Measurements from ENCODE around the gene TEX101. TPM values are rescaled to one million over a fixed set of nuclear protein-coding genes. Genes with fewer than 3 reads are reported as not detected.

The TEX101 gene
- polyA plus RNA-seq, 3 donors from 2014 or later: not detected

DNA sequence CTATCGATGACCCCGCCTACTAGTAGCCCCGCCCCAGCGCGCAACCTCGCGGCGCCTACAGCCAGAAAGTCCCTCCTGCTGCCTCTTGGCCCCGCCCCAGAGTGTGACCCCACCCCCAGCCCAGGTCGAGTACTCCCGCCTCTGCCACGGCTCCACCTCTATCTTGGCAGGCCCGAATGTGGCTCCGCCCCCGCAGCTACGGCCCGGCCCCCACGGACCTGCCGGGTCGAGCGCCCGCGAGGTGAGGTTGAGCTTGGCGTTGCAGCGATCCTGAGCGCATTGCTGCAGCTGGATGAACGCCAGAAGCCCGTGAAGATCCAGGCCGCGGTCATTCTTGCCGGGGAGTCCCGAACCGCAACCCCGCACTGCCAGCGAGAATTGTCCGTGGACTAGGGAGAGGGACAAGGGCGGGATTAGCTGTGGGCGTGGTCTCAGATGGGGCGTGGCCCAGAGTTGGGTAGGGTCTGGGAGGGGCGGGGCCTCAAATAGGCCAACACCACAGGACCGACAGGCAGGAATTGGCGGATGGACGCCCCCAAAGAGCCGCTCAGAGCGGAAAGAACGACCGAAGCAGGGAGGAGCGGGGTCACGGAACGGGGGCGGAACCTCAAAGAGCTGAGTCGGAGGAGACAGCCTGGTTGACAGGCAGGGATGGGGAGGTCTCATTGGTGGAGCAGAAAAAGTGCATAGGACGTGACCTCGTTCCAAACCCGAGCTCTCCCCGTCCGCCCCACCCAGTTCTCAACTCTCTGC is 48.9 kb downstream of the TEX101 start:
- Mint-ChIP-seq H3K27ac (peak overlapping the region; percentile 97 to 99 (median 98)), H3K36me3 (no peaks in the 10 kb centered on the region), H3K27me3 (ENCODE audit: low read depth in 3 of 3) (peaks cover 5 to 6% (median 6%) of the 10 kb centered on the region in 3 donors), H3K4me1 (peaks cover 22 to 26% of the 10 kb centered on the region in 2 donors), H3K4me3 (peak overlapping the region; percentile 92 to 98 (median 96)), H3K9me3 (no peaks in the 10 kb centered on the region)
- peak; percentile 96 to 98 (median 98) for DNase-seq

DNA sequence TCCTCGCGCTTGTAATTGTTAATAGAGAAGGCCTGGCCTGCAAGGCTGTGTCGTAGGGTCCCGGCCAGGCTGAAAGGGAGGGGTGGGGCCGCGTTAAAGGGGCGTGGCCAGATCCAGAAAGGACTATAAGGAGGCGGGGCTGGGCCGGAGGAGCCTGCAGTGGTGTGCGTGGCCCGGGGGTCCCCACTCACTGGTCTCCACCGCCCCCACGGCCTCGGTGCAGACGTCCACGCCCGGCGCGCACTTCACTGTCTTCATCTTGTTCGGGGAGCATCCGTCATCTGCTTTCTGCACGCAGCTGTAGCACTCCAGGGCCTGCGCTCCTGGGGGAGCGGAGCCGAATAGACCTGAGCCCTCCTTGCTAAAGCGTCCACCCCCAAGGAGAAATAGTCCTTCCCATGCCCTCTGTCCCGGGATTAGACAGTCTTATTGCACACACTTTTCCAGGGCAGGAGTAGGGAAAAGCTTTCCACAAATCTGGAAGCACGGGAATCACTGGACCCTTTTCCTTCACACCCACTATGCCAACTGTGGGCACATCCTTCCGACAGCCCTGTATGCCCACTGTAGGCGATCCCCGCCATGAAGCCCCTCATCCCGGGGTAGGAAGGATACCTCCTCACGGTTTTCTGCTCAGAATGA is 49.6 kb downstream of the TEX101 start:
- Mint-ChIP-seq H3K27ac (peak overlapping the region; percentile 97 to 99 (median 98)), H3K36me3 (no peaks in the 10 kb centered on the region), H3K9me3 (no peaks in the 10 kb centered on the region), H3K4me3 (peak overlapping the region; percentile 92 to 98 (median 96)), H3K27me3 (ENCODE audit: low read depth in 3 of 3) (peaks cover 5 to 6% (median 6%) of the 10 kb centered on the region in 3 donors), H3K4me1 (peaks cover 22 to 26% of the 10 kb centered on the region in 2 donors)
- DNase-seq: no peak

- H3K4me1 Mint-ChIP-seq: peaks cover 22 to 26% of the 10 kb centered on the region in 2 donors
- no peaks in the 10 kb centered on the region for H3K9me3 Mint-ChIP-seq
- DNase-seq: no peak
- H3K27me3 Mint-ChIP-seq (ENCODE audit: low read depth in 3 of 3): peaks cover 5 to 6% (median 5%) of the 10 kb centered on the region in 3 donors
- H3K4me3 Mint-ChIP-seq: peak within 1 kb of the TSS; percentile 92 to 98 (median 96)
- H3K27ac Mint-ChIP-seq: peak within 1 kb of the TSS; percentile 24 to 99 (median 98)
- H3K36me3 Mint-ChIP-seq: no peaks in the 10 kb centered on the region
Measured at GRCh38 chr19:43465468-43466120, 50.9 kb downstream of the TEX101 start, which contains the start of gene LYPD3. Gene LYPD3, minus strand, starts transcription at chr19:43465608. Its CDS starts 37 bp downstream, at chr19:43465571.

DNA sequence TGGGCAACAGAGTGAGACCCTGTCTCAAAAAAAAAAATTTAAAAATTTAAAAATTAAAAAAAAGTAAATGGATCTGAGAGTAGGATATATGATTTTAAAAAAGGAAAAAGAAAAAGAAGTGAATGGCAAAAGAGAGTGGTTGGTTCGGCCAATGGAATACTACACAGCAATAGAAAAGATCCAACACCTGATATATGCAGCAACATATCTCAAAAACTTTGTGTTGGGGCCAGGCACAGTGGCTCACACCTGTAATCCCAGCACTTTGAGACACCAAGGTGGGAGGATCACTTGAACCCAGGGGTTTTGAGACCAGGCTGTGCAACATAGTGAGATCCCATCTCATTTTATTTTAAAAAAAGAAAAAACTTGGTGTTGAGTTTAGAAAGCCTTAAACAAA is 52.1 kb downstream of the TEX101 start:
- no peaks in the 10 kb centered on the region for H3K36me3 Mint-ChIP-seq
- peaks cover 4 to 7% (median 6%) of the 10 kb centered on the region in 3 donors for H3K27me3 Mint-ChIP-seq (ENCODE audit: low read depth in 3 of 3)
- no peak for DNase-seq
- H3K4me3 Mint-ChIP-seq: no peak overlapping the region
- peaks cover 22 to 25% of the 10 kb centered on the region in 2 donors for H3K4me1 Mint-ChIP-seq
- H3K27ac Mint-ChIP-seq: peak overlapping the region in 1 of 6 donors; percentile 30
- no peaks in the 10 kb centered on the region for H3K9me3 Mint-ChIP-seq

DNA sequence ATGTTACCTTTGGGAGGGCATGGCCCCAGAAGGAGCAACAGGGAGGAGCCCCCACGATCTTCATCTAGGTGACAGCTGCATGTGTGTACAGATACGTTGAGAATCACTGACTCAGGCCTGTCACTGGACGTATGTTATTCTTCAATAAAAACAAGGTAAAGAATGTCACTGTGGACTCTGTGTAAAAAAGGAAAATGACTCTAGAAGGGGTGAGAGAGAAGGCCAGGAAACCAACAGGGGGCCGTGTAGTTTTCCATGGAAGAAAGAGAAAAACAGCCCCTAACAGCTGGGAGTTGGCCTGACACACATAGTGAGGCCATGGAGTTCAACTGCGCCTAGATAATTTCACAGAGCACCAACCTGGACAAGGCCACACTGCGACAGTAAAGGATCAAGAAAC is 52.6 kb downstream of the TEX101 start:
- H3K4me1 Mint-ChIP-seq: peaks cover 20 to 22% of the 10 kb centered on the region in 2 donors
- no peaks in the 10 kb centered on the region for H3K9me3 Mint-ChIP-seq
- no peaks in the 10 kb centered on the region for H3K36me3 Mint-ChIP-seq
- H3K4me3 Mint-ChIP-seq: no peak overlapping the region
- H3K27me3 Mint-ChIP-seq (ENCODE audit: low read depth in 3 of 3): peaks cover 4 to 7% (median 6%) of the 10 kb centered on the region in 3 donors
- H3K27ac Mint-ChIP-seq: peak overlapping the region in 1 of 6 donors; percentile 58
- DNase-seq: no peak

DNA sequence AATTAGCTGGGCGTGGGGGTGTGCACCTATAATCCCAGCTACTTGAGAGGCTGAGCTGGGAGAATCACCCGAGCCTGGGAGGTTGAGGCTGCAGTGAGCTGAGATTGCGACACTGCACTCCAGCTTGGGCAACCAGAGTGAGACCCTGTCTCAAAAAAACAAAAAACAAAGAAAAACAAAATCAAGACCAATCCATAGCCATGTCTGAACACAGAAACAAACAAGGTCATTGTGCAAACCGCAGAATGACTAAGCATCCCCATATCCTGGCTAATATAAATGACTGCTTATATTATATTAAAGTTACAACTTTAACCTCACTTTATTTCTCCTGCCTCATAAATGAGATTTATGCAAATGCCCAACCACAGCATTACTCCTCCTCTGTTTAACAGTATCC is 53.0 kb downstream of the TEX101 start:
- Mint-ChIP-seq H3K9me3 (no peaks in the 10 kb centered on the region), H3K27me3 (ENCODE audit: low read depth in 3 of 3) (peaks cover 4 to 7% (median 6%) of the 10 kb centered on the region in 3 donors), H3K4me1 (peaks cover 18 to 20% of the 10 kb centered on the region in 2 donors), H3K4me3 (no peak overlapping the region), H3K36me3 (no peaks in the 10 kb centered on the region), H3K27ac (peak overlapping the region in 3 of 6 donors; percentile 49 to 67 (median 64))
- no peak for DNase-seq

Other genes with a start within 250 kb of the TEX101 start
- not detected for gene PSG5, start 228.4 kb upstream of the TEX101 start, polyA plus RNA-seq
- gene PSG4, start 209.3 kb upstream of the TEX101 start, polyA plus RNA-seq: not detected
- gene PSG9, start 145.4 kb upstream of the TEX101 start, polyA plus RNA-seq: not detected
- gene CD177, start 61.2 kb upstream of the TEX101 start, polyA plus RNA-seq: not detected
- gene LYPD3, start 50.7 kb downstream of the TEX101 start, polyA plus RNA-seq: 1 to 10 TPM; 1.3 to 2.4 (median 1.4) TPM
- gene PHLDB3, start 89.9 kb downstream of the TEX101 start, polyA plus RNA-seq: 1 to 10 TPM in 2 of 3 donors, under 1 TPM in 1; 0.51 to 3.2 (median 1.3) TPM
- gene ETHE1, start 112.3 kb downstream of the TEX101 start, polyA plus RNA-seq: 100 to 1,000 TPM in 1 of 3 donors, 10 to 100 TPM in 2; 70.5 to 156 (median 74.5) TPM
- gene ZNF575, start 118.3 kb downstream of the TEX101 start, polyA plus RNA-seq: 1 to 10 TPM; 1.1 to 3.5 (median 1.7) TPM
- 10 to 100 TPM; 13.3 to 34.3 (median 15.2) TPM for gene XRCC1, start 160.6 kb downstream of the TEX101 start, polyA plus RNA-seq
- gene PINLYP, start 160.9 kb downstream of the TEX101 start, polyA plus RNA-seq: 1 to 10 TPM in 1 of 3 donors, under 1 TPM in 1, not detected in 1; 0.61 to 3.9 TPM
- gene IRGQ, start 181.2 kb downstream of the TEX101 start, polyA plus RNA-seq: 1 to 10 TPM in 1 of 3 donors, under 1 TPM in 1, not detected in 1; 0.38 to 2.6 TPM
- gene ZNF576, start 181.7 kb downstream of the TEX101 start, polyA plus RNA-seq: 10 to 100 TPM in 1 of 3 donors, 1 to 10 TPM in 2; 6.7 to 12.8 (median 7.1) TPM
- gene SRRM5, start 197.2 kb downstream of the TEX101 start, polyA plus RNA-seq: under 1 TPM in 2 of 3 donors, not detected in 1; 0.43 to 0.86 TPM
- gene ZNF428, start 204.7 kb downstream of the TEX101 start, polyA plus RNA-seq: 10 to 100 TPM; 10.6 to 28.5 (median 19.7) TPM
- under 1 TPM in 1 of 3 donors, not detected in 2; 0.10 TPM for gene CADM4, start 225.0 kb downstream of the TEX101 start, polyA plus RNA-seq